Body of pancreas (tissue), 4 donors: Measurements from ENCODE around the gene TBRG1. TPM values are rescaled to one million over a fixed set of nuclear protein-coding genes. Genes with fewer than 3 reads are reported as not detected.

Source experiments
- ATAC-seq: fragments of 150-250 bp; one replicate; pipeline ENCODE4 v1.9.1; 2016
- DNase-seq, 4 donors: peaks; one replicate each; pipeline ENCODE4 v3.0.0-alpha.2; 2019
- H3K27ac ChIP-seq, 4 donors: fragments of 200-600 bp; sonication (generic); 1 replicate in 3 of 4; 2 replicates in 1 of 4; pipeline versions ENCODE4 v1.5.1 to v1.6.1; 2016 to 2019; ENCODE audit warnings: mild to moderate bottlenecking in 1 of 4, mixed read lengths in 1 of 4, moderate library complexity in 1 of 4
- H3K27me3 ChIP-seq, 2 donors: fragments of 200-600 bp; sonication (generic); one replicate each; pipeline ENCODE4 v1.6.0; 2016; ENCODE audit warnings: mild to moderate bottlenecking in 1 of 2
- H3K36me3 ChIP-seq, 2 donors: fragments of 200-600 bp; sonication (generic); replicated peaks in 1 of 2; 2 replicates each; pipeline ENCODE4 v1.5.1; 2016; ENCODE audit warnings: low read depth in 2 of 2; ENCODE audit not compliant: insufficient read depth in 1 of 2
- H3K4me1 ChIP-seq: fragments of 200-600 bp; sonication (generic); one replicate; pipeline ENCODE4 v1.6.0; 2016
- H3K4me3 ChIP-seq, 2 donors: fragments of 200-600 bp; sonication (generic); 1 replicate in 1 of 2; 2 replicates in 1 of 2; pipeline ENCODE4 v1.5.1; 2016 to 2019
- H3K9me3 ChIP-seq, 3 donors: fragments of 200-600 bp; sonication (generic); 1 replicate in 2 of 3; 2 replicates in 1 of 3; pipeline ENCODE4 v1.5.1; 2016
- CTCF ChIP-seq, 7 experiments: fragments of 450-650 bp in 4 of 7; fragments of 200-600 bp in 3 of 7; sonication (generic) in 3 of 7; IDR thresholded peaks; one replicate each; pipeline ENCODE4 v1.5.1; 2016 to 2019; ENCODE audit warnings: antibody characterized with exemption in 7 of 7
- POLR2A ChIP-seq, 3 donors: fragments of 450-650 bp; IDR thresholded peaks; one replicate each; pipeline ENCODE4 v1.6.1; 2016; ENCODE audit warnings: antibody characterized with exemption in 3 of 3, mild to moderate bottlenecking in 2 of 3
- WGBS, 2 donors: methylation state at CpG; one replicate each; pipeline ENCODE4 v1.1.5; 2017; 5-methylcytosine and 5-hydroxymethylcytosine counted together
- intact Hi-C: fragments of 100-400 bp; cut with DNase I; formaldehyde crosslinking; loops from one replicate; pipeline ENCODE4 v1.15.1; 2023
- total RNA-seq, 2 donors: library from RNA; depleted of rRNA; stranded (reverse); fragments of >200 nt; gene quantifications; one replicate each; pipeline ENCODE4 v1.1.0, GENCODE V29; 2016

Gene TBRG1
- total RNA-seq, 2 donors from 2014 or later: 18.9 to 23.4 TPM

GRCh38 chr11:124611064-124611463 lies 11.6 kb upstream of the TBRG1 start, which contains the start of gene PANX3:
Gene PANX3, plus strand, starts transcription at chr11:124611428. Its CDS starts 129 bp downstream, at chr11:124611557.
- 50 to 64% methylated on average over 1 to 5 of the region's 5 CpGs for WGBS, 2 donors
- no peaks in the 10 kb centered on the region for H3K4me1 ChIP-seq
- DNase-seq: no peak
- ATAC-seq: no peak
- H3K27me3 ChIP-seq: no peaks in the 10 kb centered on the region
- TF ChIP-seq CTCF (IDR thresholded peaks at IDR 0.05) (no peak), POLR2A (IDR thresholded peaks at IDR 0.05) (no peak)
- H3K9me3 ChIP-seq: no peaks in the 10 kb centered on the region
- no peaks in the 10 kb centered on the region for H3K36me3 ChIP-seq
- H3K27ac ChIP-seq: no peak within 1 kb of the TSS
- no peak within 1 kb of the TSS for H3K4me3 ChIP-seq
- intact Hi-C loops: no loop called here

GRCh38 chr11:124612045-124612444 lies 10.6 kb upstream of the TBRG1 start:
- Histone ChIP-seq H3K4me3 (no peak overlapping the region), H3K4me1 (no peaks in the 10 kb centered on the region)
- intact Hi-C loops: no loop called here

GRCh38 chr11:124612567-124613246 lies 10.0 kb upstream of the TBRG1 start:
- no peaks in the 10 kb centered on the region for H3K27me3 ChIP-seq
- DNase-seq (no peak), ATAC-seq (no peak)
- intact Hi-C loops: no loop called here
- H3K27ac ChIP-seq: no peak overlapping the region
- H3K4me1 ChIP-seq: no peaks in the 10 kb centered on the region
- no peak overlapping the region for H3K4me3 ChIP-seq
- TF ChIP-seq POLR2A (IDR thresholded peaks at IDR 0.05) (no peak), CTCF (IDR thresholded peaks at IDR 0.05) (no peak)
- WGBS, 2 donors: 61 to 67% methylated on average over 10 of the region's 10 CpGs
- no peaks in the 10 kb centered on the region for H3K36me3 ChIP-seq
- H3K9me3 ChIP-seq: no peaks in the 10 kb centered on the region

More at GRCh38 chr11:124612045-124612444, 10.6 kb upstream of the TBRG1 start:
- 54 to 60% methylated on average over 3 of the region's 3 CpGs for WGBS, 2 donors
- Histone ChIP-seq H3K27ac (no peak overlapping the region), H3K36me3 (no peaks in the 10 kb centered on the region), H3K27me3 (no peaks in the 10 kb centered on the region), H3K9me3 (no peaks in the 10 kb centered on the region)
- TF ChIP-seq CTCF (IDR thresholded peaks at IDR 0.05) (no peak), POLR2A (IDR thresholded peaks at IDR 0.05) (no peak)
- no peak for ATAC-seq
- DNase-seq: no peak

- 56 to 57% methylated on average over 5 of the region's 5 CpGs for WGBS, 2 donors
- H3K4me1 ChIP-seq: peaks cover 10% of the 10 kb centered on the region
- no peak for DNase-seq
- no peak for TF ChIP-seq CTCF (IDR thresholded peaks at IDR 0.05)
- H3K4me3 ChIP-seq: no peak overlapping the region
- no peak overlapping the region for H3K27ac ChIP-seq
- no peaks in the 10 kb centered on the region for H3K9me3 ChIP-seq
- no peak for ATAC-seq
- H3K27me3 ChIP-seq: no peaks in the 10 kb centered on the region
- no peaks in the 10 kb centered on the region for H3K36me3 ChIP-seq
- intact Hi-C loops: no loop called here
These were observed 3.8 kb upstream of the TBRG1 start for GRCh38 chr11:124618863-124619262.
